Activated CD4-positive, alpha-beta T cell treated with anti-CD3 and anti-CD28 coated beads for 24 hours (primary cell): Measurements from ENCODE around the gene MAGI1.

ENCODE experiments used
- DNase-seq, 2 donors: peaks; one replicate each; pipeline ENCODE4 v3.0.0-alpha.2; 2020; ENCODE audit warnings: low read depth in 2 of 2

MAGI1 gene

DNA sequence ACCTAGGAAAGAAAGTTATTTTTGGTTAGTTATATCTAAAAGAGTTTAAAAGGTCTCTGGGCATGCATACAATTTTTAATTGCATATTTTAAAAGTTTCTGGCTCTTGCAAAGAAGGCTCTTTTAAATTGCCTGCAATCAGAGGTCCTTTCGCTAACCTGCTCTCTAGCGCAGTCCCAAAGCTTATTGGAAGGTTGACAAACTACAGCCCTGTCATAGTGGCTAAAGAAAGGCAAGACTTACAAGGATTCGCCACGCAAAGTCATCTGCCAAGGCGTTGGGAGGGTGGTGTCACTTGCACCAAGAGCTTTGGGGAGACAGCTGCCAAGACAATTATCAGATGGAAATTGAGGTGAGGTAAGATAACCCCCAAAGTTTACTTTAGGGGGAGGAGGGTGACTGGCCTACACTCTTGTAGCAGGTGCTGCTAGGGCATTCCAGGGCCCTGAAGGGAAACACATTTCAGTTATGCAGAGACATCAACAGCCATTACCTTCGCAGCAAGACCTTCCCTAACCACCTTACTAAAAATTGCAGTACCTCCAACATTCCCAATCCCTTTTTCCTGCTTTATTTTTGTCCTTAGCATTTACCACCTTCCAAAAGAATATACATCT, 606.2 kb downstream of the MAGI1 start:
- no peak for DNase-seq

- no peak for DNase-seq
Observed at GRCh38 chr3:65425880-65426279, 612.8 kb downstream of the MAGI1 start.

- DNase-seq = no peak
Observed at GRCh38 chr3:65422154-65422553, 616.6 kb downstream of the MAGI1 start.

- DNase-seq = no peak
Observed at GRCh38 chr3:65419233-65419632, 619.5 kb downstream of the MAGI1 start.

DNA sequence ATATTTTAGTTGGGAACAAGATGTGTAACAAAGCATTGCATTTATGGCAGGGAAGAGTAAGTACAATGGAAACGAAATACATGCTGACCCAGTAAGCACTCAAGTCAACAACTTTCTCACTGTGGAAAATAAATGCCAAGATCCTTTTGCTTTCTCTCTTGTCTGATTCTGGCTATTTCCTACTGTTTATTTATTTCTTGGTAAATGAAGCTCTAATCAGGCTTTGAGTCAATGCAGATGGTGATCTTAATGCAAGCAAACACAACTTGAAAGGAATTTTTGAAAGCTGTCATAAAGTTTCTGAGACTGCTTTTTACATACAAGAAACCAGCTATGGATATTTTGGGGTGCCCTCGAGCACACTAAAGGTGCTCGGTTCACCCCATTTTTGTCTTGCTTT, 624.8 kb downstream of the MAGI1 start:
- DNase-seq = no peak

DNA sequence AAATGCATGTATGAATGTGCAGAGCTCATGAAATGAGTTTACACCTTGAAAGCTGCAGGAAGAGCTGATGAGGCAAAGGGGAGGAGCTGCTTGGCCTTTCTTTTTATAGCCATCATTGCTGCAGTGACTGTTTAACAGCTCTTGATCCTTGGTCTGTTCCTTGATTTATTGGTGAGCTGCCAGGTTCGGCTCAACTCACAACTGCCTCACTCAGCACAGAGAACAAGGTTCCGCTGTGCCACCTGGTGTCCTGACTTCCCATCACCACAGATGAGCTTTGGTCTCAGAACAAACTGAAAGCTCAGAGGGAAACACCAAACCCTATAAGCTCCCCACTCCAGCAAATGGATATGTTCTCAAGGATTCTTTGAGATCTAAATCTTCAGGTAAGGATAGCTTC, 626.1 kb downstream of the MAGI1 start:
- DNase-seq = no peak

GRCh38 chr3:65411367-65411766, 627.4 kb downstream of the MAGI1 start:
- no peak for DNase-seq

DNA sequence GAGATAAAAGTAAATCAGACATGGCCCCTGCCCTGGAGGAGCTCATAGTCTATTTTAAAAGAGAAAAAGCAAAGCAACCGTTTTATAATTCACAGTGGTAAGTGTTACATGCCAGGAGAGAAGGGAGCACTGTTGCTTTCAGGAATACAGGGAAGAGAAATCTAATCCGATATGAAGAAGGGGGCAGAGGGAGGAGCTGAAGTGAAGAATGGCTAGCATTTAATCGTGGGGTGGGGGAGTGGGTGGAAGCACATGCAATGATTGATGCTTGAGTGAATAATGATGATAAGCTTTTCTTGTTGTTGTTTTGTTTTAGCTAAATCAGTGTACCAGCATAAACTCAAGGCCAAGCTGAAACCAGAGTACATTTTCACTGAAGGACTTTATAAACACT, 629.5 kb downstream of the MAGI1 start:
- no peak for DNase-seq

GRCh38 chr3:65408531-65409175, 630.1 kb downstream of the MAGI1 start:
- no peak for DNase-seq

- DNase-seq = no peak
Observed at GRCh38 chr3:65406470-65406869, 632.2 kb downstream of the MAGI1 start.

DNA sequence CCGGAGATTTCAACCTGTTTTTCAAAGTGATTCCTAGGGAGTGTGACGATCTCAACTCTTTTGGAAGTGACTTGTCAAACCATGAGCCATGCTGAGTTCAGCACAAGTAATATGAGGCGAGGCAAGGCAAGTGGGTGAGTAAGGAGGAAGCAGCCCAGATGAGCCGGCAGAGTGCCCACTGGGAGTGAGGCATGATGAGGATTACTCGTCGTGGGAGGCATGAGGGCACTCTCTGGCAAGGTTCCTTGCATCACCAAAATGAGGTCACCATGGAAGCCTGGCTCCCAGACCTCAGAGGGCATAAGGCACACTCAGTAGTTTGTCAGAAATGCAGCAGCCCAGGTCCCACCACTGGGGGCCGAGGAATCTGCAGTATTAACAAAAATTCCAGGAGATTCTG, 636.1 kb downstream of the MAGI1 start:
- no peak for DNase-seq

DNA sequence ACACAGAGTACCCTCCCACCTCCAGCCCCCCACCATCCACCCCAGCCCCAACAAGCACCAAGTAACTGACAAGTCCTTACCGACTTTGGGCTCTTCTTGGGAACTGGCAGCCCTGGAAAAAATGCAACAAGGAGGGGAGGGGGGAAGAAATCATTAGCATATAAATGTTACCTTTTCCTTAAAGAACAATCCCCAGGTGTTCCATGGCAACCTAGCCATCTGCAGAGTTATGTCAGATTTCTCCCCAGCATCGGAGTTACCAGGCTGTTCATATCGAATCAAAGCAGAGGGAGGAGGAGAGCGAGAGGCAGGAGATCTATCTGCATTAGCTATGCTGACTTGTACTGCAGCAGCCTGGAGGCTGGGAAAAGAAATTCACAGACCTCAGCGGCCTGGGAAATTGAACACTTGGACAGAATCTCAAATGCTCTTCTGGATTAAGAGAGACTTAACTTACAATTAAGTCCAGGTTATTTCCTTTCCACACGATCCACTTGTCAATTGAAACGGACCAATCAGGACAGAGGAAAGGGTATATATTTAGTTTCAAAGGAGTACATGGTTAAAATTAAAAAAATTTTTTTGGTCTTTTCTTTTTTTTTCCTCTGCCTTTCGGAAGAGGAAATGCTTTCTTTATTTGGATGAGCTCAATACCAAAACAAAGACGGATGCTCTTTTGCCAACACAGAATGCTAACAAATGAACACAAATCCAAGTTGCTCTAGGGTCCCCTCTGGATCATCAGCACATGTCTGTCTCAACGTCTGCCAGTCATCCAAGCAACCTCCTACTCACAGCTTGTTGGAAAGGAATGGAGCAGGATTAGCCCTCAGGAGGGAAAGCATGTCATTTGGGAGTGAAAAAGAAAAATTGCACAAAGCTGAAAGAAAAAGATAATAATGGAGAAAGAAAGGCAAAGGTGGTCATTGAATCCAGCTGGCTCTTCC, 637.1 kb downstream of the MAGI1 start:
- DNase-seq = no peak

DNA sequence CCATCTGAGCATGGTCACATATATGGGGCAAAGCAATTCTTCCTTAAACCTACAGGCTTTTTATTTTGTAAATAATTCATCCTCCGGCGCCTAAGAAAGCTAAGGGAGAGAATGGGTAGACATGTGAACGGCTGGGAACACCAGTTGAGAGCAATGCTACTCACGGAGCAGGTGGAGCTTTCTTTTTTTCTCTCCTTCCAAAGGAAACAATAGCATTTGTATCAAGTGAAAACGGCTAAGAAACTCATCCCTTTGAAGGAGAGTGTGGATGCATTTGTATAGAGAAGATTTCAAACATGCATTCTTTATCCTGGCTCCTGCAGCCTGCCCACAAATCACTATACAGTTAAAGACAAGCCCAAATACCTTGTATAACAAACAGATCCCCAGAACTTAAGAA, 637.8 kb downstream of the MAGI1 start:
- DNase-seq = no peak

GRCh38 chr3:65398953-65399352, 639.8 kb downstream of the MAGI1 start:
- no peak for DNase-seq

- DNase-seq = no peak
Observed at GRCh38 chr3:65396078-65396477, 642.6 kb downstream of the MAGI1 start.

GRCh38 chr3:65391068-65391467, 647.6 kb downstream of the MAGI1 start:
- DNase-seq = no peak

- no peak for DNase-seq
Observed at GRCh38 chr3:65385805-65386204, 652.9 kb downstream of the MAGI1 start.

- DNase-seq = no peak
Observed at GRCh38 chr3:65381496-65382010, 657.2 kb downstream of the MAGI1 start.

- DNase-seq = no peak
Observed at GRCh38 chr3:65379223-65379622, 659.5 kb downstream of the MAGI1 start.

- no peak for DNase-seq
Observed at GRCh38 chr3:65377637-65378036, 661.1 kb downstream of the MAGI1 start.

DNA sequence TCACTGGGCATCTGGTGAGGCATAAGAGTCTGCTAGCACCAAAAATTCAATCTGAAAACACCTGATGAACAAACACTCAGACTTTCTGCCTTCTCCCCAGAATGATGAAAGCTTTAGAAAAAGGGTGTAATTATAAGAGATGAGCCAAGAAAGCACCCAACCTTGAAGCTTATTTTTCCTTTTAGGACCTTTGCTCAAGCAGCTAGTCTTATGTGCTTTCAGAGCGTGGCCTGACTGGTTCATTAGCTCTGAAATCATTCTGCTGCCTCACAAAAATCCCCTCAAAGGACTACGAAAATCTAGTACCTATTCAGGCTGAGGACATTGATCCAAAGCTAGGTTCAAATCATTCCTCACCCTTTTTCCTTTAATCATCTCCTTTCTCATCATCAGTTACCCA, 662.3 kb downstream of the MAGI1 start:
- no peak for DNase-seq

DNA sequence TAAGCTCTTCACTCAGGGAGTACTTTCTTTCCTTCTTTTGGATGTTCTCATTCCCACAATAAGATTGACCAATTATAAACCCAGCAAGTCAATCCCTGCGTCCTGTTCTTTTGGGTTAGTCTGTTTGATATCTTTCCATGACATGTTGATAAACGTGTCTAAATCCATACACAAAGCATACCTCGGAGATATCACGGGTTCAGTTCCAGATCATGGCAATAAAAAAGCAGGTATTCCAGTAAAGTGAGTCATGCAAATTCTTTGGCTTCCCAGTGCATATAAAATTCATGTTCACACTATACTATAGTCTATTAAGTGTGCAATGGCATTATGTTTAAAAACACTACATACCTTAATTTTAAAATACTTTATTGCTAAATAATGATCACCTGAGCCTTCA, 667.7 kb downstream of the MAGI1 start:
- DNase-seq = no peak

- DNase-seq = no peak
Observed at GRCh38 chr3:65368866-65369265, 669.9 kb downstream of the MAGI1 start.
